Measurements from ENCODE around the gene RANBP9. TPM values are rescaled to one million over a fixed set of nuclear protein-coding genes. Genes with fewer than 3 reads are reported as not detected.
A peak's percentile ranks its signal among the peaks of the same experiment; 100 is the strongest.

The RANBP9 gene
- total and polyA plus RNA-seq, 9 of the 15 experiments (the other 6 are each of a cell fraction or from before 2014, with no cell fraction given): 27.5 to 130 (median 61.5) TPM

DNA sequence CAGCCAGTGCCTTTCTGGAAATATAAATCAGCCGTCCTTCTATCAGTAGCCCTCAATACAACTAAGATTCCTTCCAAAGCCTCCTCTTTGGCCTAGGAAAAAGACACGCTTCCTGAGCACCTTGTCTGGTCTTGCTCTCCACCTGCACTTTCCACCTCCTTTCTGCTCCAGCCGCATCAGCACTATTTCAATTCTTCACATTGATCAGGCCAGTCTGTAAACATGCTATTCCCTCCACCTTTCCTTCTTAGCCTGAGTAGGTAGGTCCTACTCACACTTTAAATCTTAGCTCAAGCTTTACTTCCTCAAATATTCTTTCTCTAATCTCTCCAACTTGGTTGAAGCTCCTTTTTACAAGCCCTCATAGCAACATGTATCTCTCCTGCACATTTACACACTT lies 11.4 kb downstream of the RANBP9 start:
- FAIRE-seq: no peak

More for the DNA sequence above, 11.4 kb downstream of the RANBP9 start:
- H3K4me2 ChIP-seq (ENCODE audit: insufficient read depth, low read length): no peak overlapping the region
- ATAC-seq: peak; percentile 33
- 58% methylated on average over 3 of the region's 3 CpGs for WGBS (ENCODE audit: insufficient coverage, low coverage, missing lambda C conversion rate)
- H3K36me3 ChIP-seq (ENCODE audit: control insufficient read depth, insufficient read depth, low read length): peaks cover 44% of the 10 kb centered on the region
- intact Hi-C loops (cut with micrococcal nuclease) (no loop called here), in situ Hi-C loops (cut with MboI) (no loop called here)
- peaks cover 21% of the 10 kb centered on the region; the same call in 1 of the 2 replicates for H4K20me1 ChIP-seq (replicated peaks; ENCODE audit: control insufficient read depth, insufficient read depth, low read length)
- BruUV-seq (replicated peaks): no TSS peak
- H3K9me1 ChIP-seq (ENCODE audit: control insufficient read depth, insufficient read depth, low read length): no peaks in the 10 kb centered on the region
- no peaks in the 10 kb centered on the region for H3K27me3 ChIP-seq (ENCODE audit: control insufficient read depth in 2 of 2, insufficient read depth in 2 of 2, low read length in 2 of 2)
- no peaks in the 10 kb centered on the region for H3K9me3 ChIP-seq (replicated peaks; ENCODE audit: control insufficient read depth, insufficient read depth, low read depth, low read length)
- H3K79me2 ChIP-seq (ENCODE audit: control insufficient read depth, insufficient read depth, low read length): peaks cover 100% of the 10 kb centered on the region
- DNase-seq (ENCODE audit: extremely low read depth in 1 of 4, low spot score in 3 of 4): no peak
- TF ChIP-seq ZNF431 (CRISPR knock-in tag; IDR thresholded peaks at IDR 0.05): no peak
- TF ChIP-seq TCF7L2 (IDR thresholded peaks at IDR 0.05; ENCODE audit: low read depth, low read length): no peak
- TF ChIP-seq BCOR (IDR thresholded peaks at IDR 0.05): no peak
- peak; percentile 44 for TF ChIP-seq SMARCA4 (IDR thresholded peaks at IDR 0.05)
- TF ChIP-seq EP300 (IDR thresholded peaks at IDR 0.05; ENCODE audit: low read length): no peak
- no peak for TF ChIP-seq SPI1 (IDR thresholded peaks at IDR 0.05; ENCODE audit: borderline replicate concordance, low read depth, low read length)
- peak; percentile 82 for TF ChIP-seq C11orf30 (IDR thresholded peaks at IDR 0.05; ENCODE audit: low read depth)
- TF ChIP-seq MAFG (tag; conservative IDR thresholded peaks at IDR 0.05): peak; percentile 56
- peak in 1 of 2 experiments; percentile 41; a peak in 1 of 4 replicates for TF ChIP-seq FOXK2 (conservative IDR thresholded peaks at IDR 0.05 in 1 of 2, IDR thresholded peaks at IDR 0.05 in 1 of 2; ENCODE audit: low read depth in 2 of 2)
- no peak for TF ChIP-seq GABPB1 (CRISPR knock-in tag; IDR thresholded peaks at IDR 0.05)
- TF ChIP-seq ZNF764 (CRISPR knock-in tag; IDR thresholded peaks at IDR 0.05; ENCODE audit: low read depth): no peak
- TF ChIP-seq ZNF316 (IDR thresholded peaks at IDR 0.05): peak; percentile 90
- peak; percentile 64; the same call in 1 of the 2 replicates for TF ChIP-seq SMARCA5 (IDR thresholded peaks at IDR 0.05)
- no peak for TF ChIP-seq ZNF584 (CRISPR knock-in tag; IDR thresholded peaks at IDR 0.05; ENCODE audit: low read depth)
- no peak for TF ChIP-seq ZNF23 (CRISPR knock-in tag; IDR thresholded peaks at IDR 0.05)
- TF ChIP-seq ARID1B (IDR thresholded peaks at IDR 0.05): 0 out of 2 replicates have a peak, but pooled peaks have one; percentile 11
- TF ChIP-seq, protein P1, sequence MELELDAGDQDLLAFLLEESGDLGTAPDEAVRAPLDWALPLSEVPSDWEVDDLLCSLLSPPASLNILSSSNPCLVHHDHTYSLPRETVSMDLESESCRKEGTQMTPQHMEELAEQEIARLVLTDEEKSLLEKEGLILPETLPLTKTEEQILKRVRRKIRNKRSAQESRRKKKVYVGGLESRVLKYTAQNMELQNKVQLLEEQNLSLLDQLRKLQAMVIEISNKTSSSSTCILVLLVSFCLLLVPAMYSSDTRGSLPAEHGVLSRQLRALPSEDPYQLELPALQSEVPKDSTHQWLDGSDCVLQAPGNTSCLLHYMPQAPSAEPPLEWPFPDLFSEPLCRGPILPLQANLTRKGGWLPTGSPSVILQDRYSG (tag; conservative IDR thresholded peaks at IDR 0.05; ENCODE audit: low read depth): no peak
- ChIA-PET CTCF (ENCODE audit: low intra/inter-chr PET ratio) (no interaction called here), POLR2A (interaction anchor here (0.5 to 2.7 kb wide), 7 partner anchors 9 to 1784 kb away, joined by 3 to 31 read pairs (median 5); partner anchors contain the start of genes NOL7, RANBP9 and RNF182)
- H2AFZ ChIP-seq (ENCODE audit: low read depth, low read length): no peak overlapping the region
- H3K4me1 ChIP-seq (replicated peaks in 1 of 2; ENCODE audit: control insufficient read depth in 2 of 2, insufficient read depth in 2 of 2, low read length in 2 of 2): peaks cover 12 to 56% of the 10 kb centered on the region in 2 experiments; a peak in 4 of 5 replicates
- no peak overlapping the region for H3K4me3 ChIP-seq
- no peak overlapping the region for H3K9ac ChIP-seq (ENCODE audit: insufficient read depth in 1 of 2, low read depth in 2 of 2, low read length in 2 of 2)
- peak overlapping the region; percentile 27; the same call in 1 of the 3 replicates for H3K27ac ChIP-seq (ENCODE audit: extremely low read depth, low read depth, low read length)

Data from K562 (cell line).